Suprapubic skin (tissue), 4 donors: ENCODE measurements around the gene TNS3. TPM values are rescaled to one million over a fixed set of nuclear protein-coding genes. Genes with fewer than 3 reads are reported as not detected.

Experiments
- DNase-seq, 2 donors: peaks; one replicate each; pipeline ENCODE4 v3.0.0-alpha.2; 2019; ENCODE audit warnings: low spot score in 2 of 2
- H3K27ac ChIP-seq: fragments of 200-600 bp; sonication (generic); one replicate; pipeline ENCODE4 v1.5.1; 2019
- H3K27me3 ChIP-seq: fragments of 200-600 bp; sonication (generic); one replicate; pipeline ENCODE4 v1.5.1; 2019
- H3K36me3 ChIP-seq: fragments of 200-600 bp; sonication (generic); one replicate; pipeline ENCODE4 v1.5.1; 2019
- H3K4me1 ChIP-seq: fragments of 200-600 bp; sonication (generic); one replicate; pipeline ENCODE4 v1.5.1; 2019
- H3K4me3 ChIP-seq: fragments of 200-600 bp; sonication (generic); one replicate; pipeline ENCODE4 v1.5.1; 2019; ENCODE audit warnings: mild to moderate bottlenecking
- H3K9me3 ChIP-seq: fragments of 200-600 bp; sonication (generic); one replicate; pipeline ENCODE4 v1.5.1; 2019
- CTCF ChIP-seq, 2 donors: fragments of 200-600 bp in 1 of 2; fragments of 450-650 bp in 1 of 2; sonication (generic) in 1 of 2; IDR thresholded peaks; one replicate each; pipeline ENCODE4 v1.5.1; 2016 to 2019; ENCODE audit warnings: antibody characterized with exemption in 2 of 2, mild to moderate bottlenecking in 1 of 2, moderate library complexity in 1 of 2
- EP300 ChIP-seq: sonication (generic); formaldehyde crosslinking; IDR thresholded peaks from one replicate; pipeline ENCODE4 v1.6.1; 2017; ENCODE audit warnings: antibody characterized with exemption
- POLR2A ChIP-seq, 2 donors: fragments of 450-650 bp; IDR thresholded peaks; one replicate each; pipeline ENCODE4 v1.6.1; 2017; ENCODE audit warnings: antibody characterized with exemption in 2 of 2, mild to moderate bottlenecking in 2 of 2, moderate library complexity in 2 of 2
- POLR2AphosphoS5 ChIP-seq, 3 donors: sonication (generic); formaldehyde crosslinking; IDR thresholded peaks; one replicate each; pipeline ENCODE4 v1.6.1; 2017; ENCODE audit warnings: antibody characterized with exemption in 3 of 3
- WGBS: methylation state at CpG from one replicate; pipeline ENCODE4 v1.1.5; 2018; 5-methylcytosine and 5-hydroxymethylcytosine counted together
- total RNA-seq, 4 donors: library from RNA; depleted of rRNA; stranded (reverse); fragments of >200 nt; gene quantifications; one replicate each; pipeline ENCODE4 v1.1.0, GENCODE V29; 2016

Gene TNS3
- total RNA-seq, 4 donors from 2014 or later, result 14.3 to 53.0 (median 31.9) TPM

DNA sequence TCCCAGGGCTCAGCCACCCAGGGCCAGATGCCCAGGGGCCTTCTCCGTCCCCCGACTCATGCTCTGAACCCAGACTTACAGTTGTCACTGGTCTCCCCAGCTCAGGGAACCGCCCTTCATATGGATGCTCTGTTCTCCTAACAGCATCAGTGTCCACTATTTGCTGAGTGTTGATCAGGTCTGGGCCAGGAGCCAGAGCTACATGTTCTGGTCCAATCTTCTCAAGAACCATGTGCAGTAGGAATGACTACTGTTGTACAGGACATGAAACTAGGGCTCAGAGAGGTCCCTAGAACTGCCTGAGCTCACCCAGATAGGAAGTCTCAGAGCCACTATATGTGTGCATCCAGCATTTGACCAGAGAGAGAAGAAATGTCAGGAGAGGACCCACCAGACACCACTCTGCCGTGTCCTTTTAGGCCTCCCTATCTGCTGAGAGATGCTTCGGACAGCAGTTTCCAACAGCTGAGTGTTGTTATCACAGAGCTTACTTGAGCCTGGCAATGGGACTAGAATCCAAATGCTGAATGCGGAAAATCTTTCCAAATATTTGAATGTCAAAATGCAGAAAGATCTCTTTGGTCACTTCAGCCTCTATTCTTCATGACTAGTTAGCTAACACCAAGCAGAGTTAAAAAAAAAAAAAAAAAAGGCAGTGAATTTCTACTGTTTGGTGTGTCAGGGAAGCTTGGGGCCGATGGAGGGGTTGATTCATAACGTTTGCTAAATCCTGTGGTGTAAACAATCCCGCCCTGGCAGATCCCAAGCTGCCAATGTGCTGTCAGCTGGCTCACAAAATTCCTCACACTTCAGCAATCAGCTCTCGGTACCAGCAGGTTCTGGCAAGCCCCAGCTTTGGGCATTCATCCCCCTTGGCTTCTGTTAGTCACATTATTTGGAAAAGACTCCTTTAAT lies 246.1 kb downstream of the TNS3 start:
- no peaks in the 10 kb centered on the region for H3K27me3 ChIP-seq
- H3K9me3 ChIP-seq, result no peaks in the 10 kb centered on the region
- DNase-seq, result peak in 1 of 2 donors; percentile 74
- H3K4me1 ChIP-seq, result peaks cover 18% of the 10 kb centered on the region
- no peak overlapping the region for H3K4me3 ChIP-seq
- no peaks in the 10 kb centered on the region for H3K36me3 ChIP-seq
- 40% methylated on average over 9 of the region's 10 CpGs for WGBS
- peak overlapping the region; percentile 26 for H3K27ac ChIP-seq
- TF ChIP-seq EP300 (no peak), POLR2A (IDR thresholded peaks at IDR 0.05) (no peak), CTCF (IDR thresholded peaks at IDR 0.05) (no peak), POLR2AphosphoS5 (IDR thresholded peaks at IDR 0.05) (no peak)

GRCh38 chr7:47335071-47335470 lies 246.8 kb downstream of the TNS3 start:
- no peak overlapping the region for H3K4me3 ChIP-seq
- H3K4me1 ChIP-seq, result peaks cover 18% of the 10 kb centered on the region
- 97% methylated on average over 6 of the region's 6 CpGs for WGBS
- no peak overlapping the region for H3K27ac ChIP-seq
- no peaks in the 10 kb centered on the region for H3K9me3 ChIP-seq
- DNase-seq, result peak in 1 of 2 donors; percentile 56
- no peaks in the 10 kb centered on the region for H3K36me3 ChIP-seq
- H3K27me3 ChIP-seq, result no peaks in the 10 kb centered on the region
- no peak for TF ChIP-seq EP300
- no peak for TF ChIP-seq POLR2AphosphoS5 (IDR thresholded peaks at IDR 0.05)
- TF ChIP-seq POLR2A (IDR thresholded peaks at IDR 0.05), result no peak
- TF ChIP-seq CTCF (IDR thresholded peaks at IDR 0.05), result no peak

GRCh38 chr7:47333959-47334358 lies 248.0 kb downstream of the TNS3 start:
- Histone ChIP-seq H3K27ac (no peak overlapping the region), H3K36me3 (no peaks in the 10 kb centered on the region), H3K4me1 (peaks cover 25% of the 10 kb centered on the region), H3K9me3 (no peaks in the 10 kb centered on the region), H3K27me3 (no peaks in the 10 kb centered on the region), H3K4me3 (no peak overlapping the region)
- TF ChIP-seq CTCF (IDR thresholded peaks at IDR 0.05) (no peak), POLR2A (IDR thresholded peaks at IDR 0.05) (no peak), POLR2AphosphoS5 (IDR thresholded peaks at IDR 0.05) (no peak), EP300 (no peak)
- 96% methylated on average over 2 of the region's 2 CpGs for WGBS
- peak in 1 of 2 donors; percentile 20 for DNase-seq

- Histone ChIP-seq H3K27ac (no peak overlapping the region), H3K27me3 (no peaks in the 10 kb centered on the region), H3K36me3 (no peaks in the 10 kb centered on the region), H3K4me1 (peaks cover 29% of the 10 kb centered on the region), H3K4me3 (no peak overlapping the region), H3K9me3 (no peaks in the 10 kb centered on the region)
- WGBS, result 78% methylated on average over 2 of the region's 2 CpGs
- TF ChIP-seq POLR2AphosphoS5 (IDR thresholded peaks at IDR 0.05) (no peak), CTCF (IDR thresholded peaks at IDR 0.05) (no peak), POLR2A (IDR thresholded peaks at IDR 0.05) (no peak), EP300 (no peak)
- DNase-seq, result no peak
Measured at GRCh38 chr7:47333554-47333887, 248.4 kb downstream of the TNS3 start.

DNA sequence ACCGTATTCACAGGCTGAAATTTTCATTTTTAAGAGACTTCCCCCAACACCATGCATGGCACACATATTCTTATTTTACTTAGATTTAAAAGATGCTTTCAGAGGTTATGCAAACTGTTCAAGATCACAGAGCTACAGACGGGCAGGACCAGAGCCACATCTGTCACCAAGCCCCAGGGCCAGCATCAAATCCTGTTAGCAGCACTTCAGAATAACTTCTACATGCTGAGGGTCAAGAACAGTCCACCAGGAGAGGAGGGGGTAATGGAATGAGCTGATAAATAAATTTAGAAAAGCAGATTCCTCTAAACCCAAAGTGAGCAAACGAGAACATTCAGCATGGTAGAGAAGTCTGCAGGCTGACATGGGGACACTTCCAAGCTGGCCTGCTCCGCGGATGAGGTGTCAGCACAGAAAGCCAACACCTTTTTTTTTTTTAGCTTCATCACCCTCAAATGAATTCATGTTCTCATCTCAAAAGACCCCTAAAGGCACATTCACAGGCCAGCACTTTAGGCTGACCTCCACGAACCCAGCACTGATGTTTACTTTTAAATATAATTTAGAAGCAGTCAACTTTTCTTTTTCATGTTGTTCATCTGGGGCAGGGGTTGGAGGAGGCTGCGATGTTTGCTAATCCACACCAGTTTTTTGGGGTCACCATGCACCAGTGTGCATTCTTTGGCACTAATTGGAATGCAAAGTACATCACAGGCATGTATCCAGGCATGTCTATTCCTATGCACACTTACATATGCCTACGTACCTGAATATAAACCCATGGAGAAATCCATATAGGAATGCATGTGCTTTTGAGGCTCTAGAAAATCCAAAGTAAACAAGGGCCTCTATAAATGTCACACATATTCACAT lies 249.0 kb downstream of the TNS3 start:
- Histone ChIP-seq H3K9me3 (no peaks in the 10 kb centered on the region), H3K4me3 (no peak overlapping the region), H3K27ac (no peak overlapping the region), H3K4me1 (peaks cover 35% of the 10 kb centered on the region), H3K36me3 (no peaks in the 10 kb centered on the region), H3K27me3 (no peaks in the 10 kb centered on the region)
- 72% methylated on average over 8 of the region's 8 CpGs for WGBS
- TF ChIP-seq POLR2AphosphoS5 (IDR thresholded peaks at IDR 0.05) (no peak), EP300 (no peak), POLR2A (IDR thresholded peaks at IDR 0.05) (no peak), CTCF (IDR thresholded peaks at IDR 0.05) (no peak)
- peak in 1 of 2 donors; percentile 47 for DNase-seq
